ENCODE results near the gene CAMTA2.
"Not testable (repeated sequence)": the region's sequence is repeated elsewhere in the genome, so short reads cannot be mapped to it uniquely, and the experiment has no call there.

Gene CAMTA2

DNA sequence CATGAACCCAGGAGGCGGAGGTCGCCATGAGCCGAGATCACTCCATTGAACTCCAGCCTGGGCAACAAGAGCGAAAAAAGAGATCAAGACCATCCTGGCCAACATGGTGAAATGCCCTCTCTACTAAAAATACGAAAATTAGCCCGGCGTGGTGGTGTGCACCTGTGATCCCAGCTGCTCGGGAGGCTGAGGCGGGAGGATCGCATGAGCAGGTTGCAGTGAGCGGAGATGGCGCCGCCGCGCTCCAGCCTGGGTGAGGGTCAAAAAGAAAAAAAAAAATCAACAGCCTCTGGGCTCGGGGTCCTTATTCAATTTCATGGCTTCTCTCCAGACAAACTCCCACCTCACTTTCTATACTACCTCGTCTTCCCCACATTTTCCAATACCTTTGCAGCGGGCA, 58.6 kb downstream of the CAMTA2 start:
- Histone ChIP-seq H3K4me1 (ENCODE audit: low read length) (peaks cover under 1% of the 10 kb centered on the region), H3K27me3 (replicated peaks; ENCODE audit: insufficient read depth, low read length) (no peaks in the 10 kb centered on the region), H3K27ac (ENCODE audit: low read length) (no peak overlapping the region), H3K9me2 (replicated peaks; ENCODE audit: insufficient read depth, low read length) (no peaks in the 10 kb centered on the region), H3K4me2 (ENCODE audit: low read depth, low read length) (no peak overlapping the region), H3K36me3 (replicated peaks; ENCODE audit: insufficient read depth, low read length) (no peaks in the 10 kb centered on the region), H4K20me1 (ENCODE audit: insufficient read depth, low read length) (0 out of 2 replicates have a peak, but pooled peaks cover 3% of the 10 kb centered on the region), H3F3A (ENCODE audit: insufficient read depth, low read length) (no peaks in the 10 kb centered on the region), H3K9me3 (replicated peaks; ENCODE audit: insufficient read depth, low read length) (no peaks in the 10 kb centered on the region), H2AFZ (ENCODE audit: low read length) (no peak overlapping the region), H3K79me2 (ENCODE audit: low read length) (no peaks in the 10 kb centered on the region), H3K4me3 (ENCODE audit: low read length) (no peak overlapping the region), H3K9ac (ENCODE audit: low read length) (no peak overlapping the region)
- TF ChIP-seq, protein P1, sequence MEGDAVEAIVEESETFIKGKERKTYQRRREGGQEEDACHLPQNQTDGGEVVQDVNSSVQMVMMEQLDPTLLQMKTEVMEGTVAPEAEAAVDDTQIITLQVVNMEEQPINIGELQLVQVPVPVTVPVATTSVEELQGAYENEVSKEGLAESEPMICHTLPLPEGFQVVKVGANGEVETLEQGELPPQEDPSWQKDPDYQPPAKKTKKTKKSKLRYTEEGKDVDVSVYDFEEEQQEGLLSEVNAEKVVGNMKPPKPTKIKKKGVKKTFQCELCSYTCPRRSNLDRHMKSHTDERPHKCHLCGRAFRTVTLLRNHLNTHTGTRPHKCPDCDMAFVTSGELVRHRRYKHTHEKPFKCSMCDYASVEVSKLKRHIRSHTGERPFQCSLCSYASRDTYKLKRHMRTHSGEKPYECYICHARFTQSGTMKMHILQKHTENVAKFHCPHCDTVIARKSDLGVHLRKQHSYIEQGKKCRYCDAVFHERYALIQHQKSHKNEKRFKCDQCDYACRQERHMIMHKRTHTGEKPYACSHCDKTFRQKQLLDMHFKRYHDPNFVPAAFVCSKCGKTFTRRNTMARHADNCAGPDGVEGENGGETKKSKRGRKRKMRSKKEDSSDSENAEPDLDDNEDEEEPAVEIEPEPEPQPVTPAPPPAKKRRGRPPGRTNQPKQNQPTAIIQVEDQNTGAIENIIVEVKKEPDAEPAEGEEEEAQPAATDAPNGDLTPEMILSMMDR (IDR thresholded peaks at IDR 0.05; ENCODE audit: low read length) = no peak
- TF ChIP-seq EZH2 (optimal IDR thresholded peaks at IDR 0.05; ENCODE audit: low read depth, low read length) (no peak), EZH2phosphoT487 (IDR thresholded peaks at IDR 0.05; ENCODE audit: low read length) (no peak)
- DNase-seq = no peak

DNA sequence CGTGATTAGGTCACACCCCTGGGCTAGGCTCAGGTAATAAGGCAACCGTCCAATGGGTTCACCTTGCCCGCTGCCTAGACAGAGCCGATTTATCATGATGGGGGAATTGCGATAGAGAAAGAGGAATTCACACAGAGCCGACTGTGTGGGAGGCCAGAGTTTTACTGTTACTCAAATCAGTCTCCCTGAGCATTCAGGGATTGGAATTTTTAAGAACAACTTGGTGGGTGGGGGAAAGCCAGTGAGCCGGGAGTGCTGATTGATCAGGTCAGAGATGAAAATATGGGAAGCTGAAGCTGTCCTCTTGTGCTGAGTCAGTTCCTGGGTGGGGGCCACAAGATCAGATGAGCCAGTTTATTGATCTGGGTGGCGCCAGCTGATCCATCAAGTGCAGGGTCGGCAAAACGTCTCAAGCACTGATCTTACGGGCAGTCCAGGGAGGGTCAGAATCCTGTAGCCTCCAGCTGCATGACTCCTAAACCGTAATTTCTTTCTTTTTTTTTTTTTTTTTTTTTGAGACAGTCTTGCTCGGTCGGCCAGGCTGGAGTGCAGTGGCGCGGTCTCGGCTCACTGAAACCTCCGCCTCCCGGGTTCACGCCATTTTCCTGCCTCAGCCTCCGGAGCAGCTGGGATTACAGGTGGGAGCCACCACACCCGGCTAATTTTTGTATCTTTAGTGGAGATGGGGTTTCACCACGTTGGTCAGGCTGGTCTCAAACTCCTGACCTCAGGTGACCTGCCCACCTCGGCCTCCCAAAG, 60.7 kb downstream of the CAMTA2 start:
- not testable (repeated sequence) for H3K27ac ChIP-seq (ENCODE audit: low read length); H3K9me3 ChIP-seq (replicated peaks; ENCODE audit: insufficient read depth, low read length); H3K4me3 ChIP-seq (ENCODE audit: low read length)

GRCh38 chr17:4921320-4921719, 66.2 kb downstream of the CAMTA2 start:
- H3F3A ChIP-seq (ENCODE audit: insufficient read depth, low read length) = no peaks in the 10 kb centered on the region
- no peak overlapping the region for H3K27ac ChIP-seq (ENCODE audit: low read length)
- no peaks in the 10 kb centered on the region for H3K79me2 ChIP-seq (ENCODE audit: low read length)
- H3K9me3 ChIP-seq (replicated peaks; ENCODE audit: insufficient read depth, low read length) = no peaks in the 10 kb centered on the region
- H3K4me1 ChIP-seq (ENCODE audit: low read length) = no peaks in the 10 kb centered on the region
- H3K9ac ChIP-seq (ENCODE audit: low read length) = no peak overlapping the region
- no peaks in the 10 kb centered on the region for H3K27me3 ChIP-seq (replicated peaks; ENCODE audit: insufficient read depth, low read length)
- TF ChIP-seq EZH2 (optimal IDR thresholded peaks at IDR 0.05; ENCODE audit: low read depth, low read length) (no peak), EZH2phosphoT487 (IDR thresholded peaks at IDR 0.05; ENCODE audit: low read length) (no peak)
- TF ChIP-seq, protein P1 (IDR thresholded peaks at IDR 0.05; ENCODE audit: low read length) = no peak
- no peak overlapping the region for H3K4me3 ChIP-seq (ENCODE audit: low read length)
- no peak for DNase-seq
- no peaks in the 10 kb centered on the region for H3K9me2 ChIP-seq (replicated peaks; ENCODE audit: insufficient read depth, low read length)
- no peaks in the 10 kb centered on the region for H3K36me3 ChIP-seq (replicated peaks; ENCODE audit: insufficient read depth, low read length)
- H3K4me2 ChIP-seq (ENCODE audit: low read depth, low read length) = no peak overlapping the region
- H2AFZ ChIP-seq (ENCODE audit: low read length) = no peak overlapping the region
- H4K20me1 ChIP-seq (ENCODE audit: insufficient read depth, low read length) = 0 out of 2 replicates have a peak, but pooled peaks cover 2% of the 10 kb centered on the region

More for the DNA sequence above, 60.7 kb downstream of the CAMTA2 start:
- H3K4me2 ChIP-seq (ENCODE audit: low read depth, low read length); H3K36me3 ChIP-seq (replicated peaks; ENCODE audit: insufficient read depth, low read length); H2AFZ ChIP-seq (ENCODE audit: low read length); H3K9ac ChIP-seq (ENCODE audit: low read length); H3K27me3 ChIP-seq (replicated peaks; ENCODE audit: insufficient read depth, low read length); H3F3A ChIP-seq (ENCODE audit: insufficient read depth, low read length); DNase-seq; H3K79me2 ChIP-seq (ENCODE audit: low read length); H3K4me1 ChIP-seq (ENCODE audit: low read length); H3K9me2 ChIP-seq (replicated peaks; ENCODE audit: insufficient read depth, low read length); H4K20me1 ChIP-seq (ENCODE audit: insufficient read depth, low read length): not testable (repeated sequence)

DNA sequence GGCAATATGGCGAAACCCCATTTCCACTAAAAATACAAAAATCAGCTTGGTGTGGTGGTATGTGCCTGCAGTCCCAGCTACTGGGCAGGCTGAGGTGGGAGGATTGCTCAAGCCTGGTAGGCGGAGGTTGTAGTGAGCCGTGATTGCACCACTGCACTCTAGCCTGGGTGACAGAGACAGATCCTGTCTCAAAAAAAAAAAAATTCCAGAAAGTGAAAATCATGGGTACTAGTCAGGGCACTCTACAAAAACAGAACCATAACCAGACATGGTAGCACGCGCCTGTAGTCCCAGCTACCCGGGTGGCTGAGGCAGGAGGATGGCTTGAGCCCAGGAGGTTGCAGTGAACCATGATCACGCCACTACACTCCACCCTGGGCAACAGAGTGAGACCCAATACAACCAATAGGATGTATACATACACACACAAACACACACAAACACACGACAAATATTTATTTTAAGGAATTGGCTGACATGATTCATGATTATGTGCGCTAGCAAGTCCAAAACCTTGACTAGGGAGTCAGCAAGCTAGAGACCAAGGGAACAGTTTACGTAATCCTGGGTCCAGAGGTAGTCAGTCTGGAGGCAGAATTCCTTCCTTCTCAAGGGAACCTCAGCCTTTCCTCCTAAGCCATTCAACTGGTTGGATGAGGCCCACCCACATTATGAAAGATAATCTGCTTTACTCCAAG, 67.0 kb downstream of the CAMTA2 start:
- no peak for TF ChIP-seq EZH2 (optimal IDR thresholded peaks at IDR 0.05; ENCODE audit: low read depth, low read length)
- TF ChIP-seq, protein P1 (IDR thresholded peaks at IDR 0.05; ENCODE audit: low read length) = no peak
- H3K27me3 ChIP-seq (replicated peaks; ENCODE audit: insufficient read depth, low read length) = no peaks in the 10 kb centered on the region
- H3K79me2 ChIP-seq (ENCODE audit: low read length) = no peaks in the 10 kb centered on the region
- H3K4me1 ChIP-seq (ENCODE audit: low read length) = no peaks in the 10 kb centered on the region
- H3K36me3 ChIP-seq (replicated peaks; ENCODE audit: insufficient read depth, low read length) = no peaks in the 10 kb centered on the region
- H3K9me3 ChIP-seq (replicated peaks; ENCODE audit: insufficient read depth, low read length) = no peaks in the 10 kb centered on the region
- no peak overlapping the region for H3K4me2 ChIP-seq (ENCODE audit: low read depth, low read length)
- no peaks in the 10 kb centered on the region for H3K9me2 ChIP-seq (replicated peaks; ENCODE audit: insufficient read depth, low read length)
- no peaks in the 10 kb centered on the region for H4K20me1 ChIP-seq (ENCODE audit: insufficient read depth, low read length)
- H3F3A ChIP-seq (ENCODE audit: insufficient read depth, low read length) = no peaks in the 10 kb centered on the region
- H3K4me3 ChIP-seq (ENCODE audit: low read length) = no peak overlapping the region
- H3K9ac ChIP-seq (ENCODE audit: low read length) = no peak overlapping the region
- H2AFZ ChIP-seq (ENCODE audit: low read length) = no peak overlapping the region
- no peak for DNase-seq
- no peak overlapping the region for H3K27ac ChIP-seq (ENCODE audit: low read length)
